Chondrocyte (in vitro differentiated cells): ENCODE results near the gene DTL. TPM values are rescaled to one million over a fixed set of nuclear protein-coding genes. Genes with fewer than 3 reads are reported as not detected.

Experiments used
- DNase-seq: peaks from one replicate; pipeline ENCODE4 v3.0.0; 2021; ENCODE audit warnings: mixed read lengths, low spot score
- H3K27ac Mint-ChIP-seq: one replicate; pipeline ENCODE4 v1.8.0; 2021; ENCODE audit warnings: mild to moderate bottlenecking, moderate library complexity, mixed read lengths; ENCODE audit not compliant: unreplicated experiment
- H3K27me3 Mint-ChIP-seq: 2 replicates; pipeline ENCODE4 v1.8.0; 2021; ENCODE audit warnings: low read depth, mixed read lengths
- H3K36me3 Mint-ChIP-seq: 2 replicates; pipeline ENCODE4 v1.8.0; 2021; ENCODE audit warnings: low read depth, mixed read lengths
- H3K4me1 Mint-ChIP-seq: 2 replicates; pipeline ENCODE4 v1.8.0; 2021; ENCODE audit warnings: low read depth, mild to moderate bottlenecking, mixed read lengths
- H3K4me3 Mint-ChIP-seq: one replicate; pipeline ENCODE4 v1.8.0; 2021; ENCODE audit warnings: mild to moderate bottlenecking, moderate library complexity, mixed read lengths; ENCODE audit not compliant: unreplicated experiment
- H3K9me3 Mint-ChIP-seq: 2 replicates; pipeline ENCODE4 v1.8.0; 2021; ENCODE audit warnings: low read depth, mixed read lengths
- CTCF ChIP-seq: fragments of 200-600 bp; sonication (generic); IDR thresholded peaks from 2 replicates; pipeline ENCODE4 v1.5.0; 2021; ENCODE audit warnings: antibody characterized with exemption, mild to moderate bottlenecking, moderate library complexity
- total RNA-seq: library from RNA; stranded (reverse); gene quantifications from 3 replicates; pipeline ENCODE4 v1.2.1, GENCODE V29; 2021

The DTL gene
- total RNA-seq, 1 donor from 2014 or later: 3.6 TPM

GRCh38 chr1:212074856-212075255 is 39.3 kb downstream of the DTL start:
- no peak for TF ChIP-seq CTCF
- Mint-ChIP-seq H3K4me1 (peaks cover under 1% of the 10 kb centered on the region), H3K27me3 (no peaks in the 10 kb centered on the region), H3K9me3 (no peaks in the 10 kb centered on the region), H3K36me3 (no peaks in the 10 kb centered on the region), H3K27ac (no peak overlapping the region), H3K4me3 (no peak overlapping the region)
- DNase-seq: no peak

GRCh38 chr1:212077028-212077427 is 41.5 kb downstream of the DTL start:
- Mint-ChIP-seq H3K4me1 (peaks cover 3% of the 10 kb centered on the region), H3K27ac (no peak overlapping the region), H3K27me3 (no peaks in the 10 kb centered on the region), H3K4me3 (no peak overlapping the region), H3K36me3 (no peaks in the 10 kb centered on the region), H3K9me3 (no peaks in the 10 kb centered on the region)
- DNase-seq: no peak
- TF ChIP-seq CTCF: no peak

- TF ChIP-seq CTCF: no peak
- H3K9me3 Mint-ChIP-seq: no peaks in the 10 kb centered on the region
- H3K36me3 Mint-ChIP-seq: no peaks in the 10 kb centered on the region
- DNase-seq: no peak
- no peaks in the 10 kb centered on the region for H3K27me3 Mint-ChIP-seq
- H3K4me1 Mint-ChIP-seq: peaks cover 3% of the 10 kb centered on the region
- H3K27ac Mint-ChIP-seq: peak overlapping the region; percentile 33
- no peak overlapping the region for H3K4me3 Mint-ChIP-seq
Measured at GRCh38 chr1:212078826-212079225, 43.3 kb downstream of the DTL start.

- no peak for DNase-seq
- Mint-ChIP-seq H3K9me3 (no peaks in the 10 kb centered on the region), H3K4me1 (peaks cover 7% of the 10 kb centered on the region), H3K4me3 (no peak overlapping the region), H3K27me3 (no peaks in the 10 kb centered on the region), H3K27ac (no peak overlapping the region), H3K36me3 (no peaks in the 10 kb centered on the region)
- TF ChIP-seq CTCF: no peak
Measured at GRCh38 chr1:212082765-212083406, 47.3 kb downstream of the DTL start.

GRCh38 chr1:212089560-212090163 is 54.1 kb downstream of the DTL start:
- Mint-ChIP-seq H3K4me1 (peaks cover 13% of the 10 kb centered on the region), H3K36me3 (no peaks in the 10 kb centered on the region), H3K27ac (no peak overlapping the region), H3K9me3 (peaks cover 7% of the 10 kb centered on the region), H3K27me3 (no peaks in the 10 kb centered on the region), H3K4me3 (no peak overlapping the region)
- TF ChIP-seq CTCF: no peak
- DNase-seq: no peak
